Measurements from ENCODE around the gene CACNA2D3.

- TF ChIP-seq CTCF (conservative IDR thresholded peaks at IDR 0.05; ENCODE audit: low read length) (no peak), EZH2phosphoT487 (IDR thresholded peaks at IDR 0.05; ENCODE audit: borderline replicate concordance, low read depth, low read length) (no peak)
Observed at GRCh38 chr3:54660714-54661132, 538.4 kb downstream of the CACNA2D3 start.
